HEK293 (cell line): ENCODE measurements around the gene HMCN1.

Experiments
- ZBTB11 ChIP-seq: fragments of 450-650 bp; formaldehyde crosslinking; conservative IDR thresholded peaks from 2 replicates; pipeline ENCODE4 v1.5.1; 2016; ENCODE audit warnings: low read depth, missing biosample characterization, missing genetic modification characterization
- ZNF670 ChIP-seq: fragments of 450-650 bp; formaldehyde crosslinking; IDR thresholded peaks from 2 replicates; pipeline ENCODE4 v1.5.1; 2016; ENCODE audit warnings: missing biosample characterization, missing genetic modification characterization, low read depth

- no peak for TF ChIP-seq ZBTB11 (tag by site-specific recombination)
- no peak for TF ChIP-seq ZNF670 (tag by site-specific recombination)
Observed at GRCh38 chr1:186054003-186054402, 319.8 kb downstream of the HMCN1 start.
